H1 (cell line): Measurements from ENCODE around the gene TAF7.

Experiments
- CHD7 ChIP-seq: fragments of 300-600 bp; sonication (generic); IDR thresholded peaks from 2 replicates; pipeline ENCODE4 v1.7.1; 2012; ENCODE audit warnings: low read length, moderate library complexity, mild to moderate bottlenecking, inconsistent platforms; ENCODE audit not compliant: insufficient replicate concordance
- POLR2A ChIP-seq, 2 experiments: IDR thresholded peaks; 1 replicate in 1 of 2; 2 replicates in 1 of 2; pipeline ENCODE4 v1.6.1; 2011; ENCODE audit warnings: low read depth in 2 of 2, low read length in 2 of 2, mild to moderate bottlenecking in 2 of 2; ENCODE audit errors: control extremely low read depth in 1 of 2
- TF ChIP-seq, protein P1 (sequence below), 3 experiments: IDR thresholded peaks; 1 replicate in 2 of 3; 2 replicates in 1 of 3; pipeline versions ENCODE4 v1.5.1 to v1.6.1; 2011; ENCODE audit warnings: low read length in 3 of 3, mild to moderate bottlenecking in 3 of 3, inconsistent platforms in 2 of 3, low read depth in 1 of 3, moderate library complexity in 1 of 3; ENCODE audit not compliant: insufficient read depth in 1 of 3; ENCODE audit errors: control extremely low read depth in 1 of 3

GRCh38 chr5:141319699-141320098, 885 bp downstream of the TAF7 start:
- TF ChIP-seq, protein P1, sequence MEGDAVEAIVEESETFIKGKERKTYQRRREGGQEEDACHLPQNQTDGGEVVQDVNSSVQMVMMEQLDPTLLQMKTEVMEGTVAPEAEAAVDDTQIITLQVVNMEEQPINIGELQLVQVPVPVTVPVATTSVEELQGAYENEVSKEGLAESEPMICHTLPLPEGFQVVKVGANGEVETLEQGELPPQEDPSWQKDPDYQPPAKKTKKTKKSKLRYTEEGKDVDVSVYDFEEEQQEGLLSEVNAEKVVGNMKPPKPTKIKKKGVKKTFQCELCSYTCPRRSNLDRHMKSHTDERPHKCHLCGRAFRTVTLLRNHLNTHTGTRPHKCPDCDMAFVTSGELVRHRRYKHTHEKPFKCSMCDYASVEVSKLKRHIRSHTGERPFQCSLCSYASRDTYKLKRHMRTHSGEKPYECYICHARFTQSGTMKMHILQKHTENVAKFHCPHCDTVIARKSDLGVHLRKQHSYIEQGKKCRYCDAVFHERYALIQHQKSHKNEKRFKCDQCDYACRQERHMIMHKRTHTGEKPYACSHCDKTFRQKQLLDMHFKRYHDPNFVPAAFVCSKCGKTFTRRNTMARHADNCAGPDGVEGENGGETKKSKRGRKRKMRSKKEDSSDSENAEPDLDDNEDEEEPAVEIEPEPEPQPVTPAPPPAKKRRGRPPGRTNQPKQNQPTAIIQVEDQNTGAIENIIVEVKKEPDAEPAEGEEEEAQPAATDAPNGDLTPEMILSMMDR (IDR thresholded peaks at IDR 0.05; ENCODE audit: control extremely low read depth in 1 of 3, insufficient read depth in 1 of 3, low read depth in 1 of 3, low read length in 3 of 3), result no peak
- TF ChIP-seq CHD7 (no peak), POLR2A (IDR thresholded peaks at IDR 0.05; ENCODE audit: control extremely low read depth in 1 of 2, low read depth in 2 of 2, low read length in 2 of 2) (no peak)
